K562 (cell line): ENCODE results near the gene VTI1B.
A peak's percentile ranks its signal among the peaks of the same experiment; 100 is the strongest.

Experiments used
- BHLHE40 ChIP-seq: IDR thresholded peaks from 2 replicates; pipeline ENCODE4 v1.6.1; 2011; ENCODE audit warnings: low read length, improper control_type of control experiment
- CTCF ChIP-seq, 3 experiments: IDR thresholded peaks in 2 of 3; conservative IDR thresholded peaks in 1 of 3; 2 replicates each; pipeline ENCODE4 v1.5.1; 2011 to 2012; ENCODE audit warnings: low read length in 3 of 3, mild to moderate bottlenecking in 3 of 3, control low read depth in 2 of 3, improper control_type of control experiment in 1 of 3, inconsistent platforms in 1 of 3, low read depth in 1 of 3, mixed read lengths in 1 of 3, moderate library complexity in 1 of 3; ENCODE audit not compliant: insufficient read depth in 2 of 3
- EGR1 ChIP-seq: fragments of 450-650 bp; conservative IDR thresholded peaks from 2 replicates; pipeline ENCODE4 v1.6.1; 2017; ENCODE audit warnings: mild to moderate bottlenecking
- HNRNPH1 ChIP-seq: fragments of 200-400 bp; formaldehyde crosslinking; optimal IDR thresholded peaks from 2 replicates; pipeline ENCODE3; 2017; ENCODE audit warnings: low read depth, mild to moderate bottlenecking, low read length, moderate library complexity
- KAT7 ChIP-seq: sonication (generic); formaldehyde crosslinking; IDR thresholded peaks from 2 replicates; pipeline ENCODE4 v1.8.0; 2022; ENCODE audit warnings: missing genetic modification reagents, mild to moderate bottlenecking, borderline replicate concordance
- SMARCB1 ChIP-seq: IDR thresholded peaks from 2 replicates; pipeline ENCODE4 v1.6.1; 2011; ENCODE audit warnings: improper control_type of control experiment, low read depth; ENCODE audit not compliant: insufficient read length
- TF ChIP-seq, protein P1 (sequence below), 2 experiments: fragments of 450-650 bp in 1 of 2; sonication (generic) in 1 of 2; formaldehyde crosslinking in 1 of 2; IDR thresholded peaks; 2 replicates each; pipeline versions ENCODE4 v1.7.1 to v1.9.0; 2016 to 2022; ENCODE audit warnings: inconsistent platforms in 1 of 2, mild to moderate bottlenecking in 1 of 2, missing genetic modification reagents in 1 of 2
- TF ChIP-seq, protein P2 (sequence below): fragments of 450-650 bp; conservative IDR thresholded peaks from 2 replicates; pipeline ENCODE4 v1.6.1; 2016; ENCODE audit warnings: missing genetic modification characterization, low read depth, mild to moderate bottlenecking, control low read depth, missing compliant biosample characterization

GRCh38 chr14:67666750-67667449 is 7.5 kb downstream of the VTI1B start:
- TF ChIP-seq EGR1 (no peak), SMARCB1 (no peak), KAT7 (CRISPR knock-in tag) (no peak), HNRNPH1 (no peak), CTCF (IDR thresholded peaks at IDR 0.05 in 2 of 3, conservative IDR thresholded peaks at IDR 0.05 in 1 of 3; ENCODE audit: insufficient read depth in 2 of 3, low read depth in 1 of 3, low read length in 3 of 3) (peak; percentile 58 to 75 (median 64); a peak in 5 of 6 replicates), BHLHE40 (no peak)
- TF ChIP-seq, protein P1, sequence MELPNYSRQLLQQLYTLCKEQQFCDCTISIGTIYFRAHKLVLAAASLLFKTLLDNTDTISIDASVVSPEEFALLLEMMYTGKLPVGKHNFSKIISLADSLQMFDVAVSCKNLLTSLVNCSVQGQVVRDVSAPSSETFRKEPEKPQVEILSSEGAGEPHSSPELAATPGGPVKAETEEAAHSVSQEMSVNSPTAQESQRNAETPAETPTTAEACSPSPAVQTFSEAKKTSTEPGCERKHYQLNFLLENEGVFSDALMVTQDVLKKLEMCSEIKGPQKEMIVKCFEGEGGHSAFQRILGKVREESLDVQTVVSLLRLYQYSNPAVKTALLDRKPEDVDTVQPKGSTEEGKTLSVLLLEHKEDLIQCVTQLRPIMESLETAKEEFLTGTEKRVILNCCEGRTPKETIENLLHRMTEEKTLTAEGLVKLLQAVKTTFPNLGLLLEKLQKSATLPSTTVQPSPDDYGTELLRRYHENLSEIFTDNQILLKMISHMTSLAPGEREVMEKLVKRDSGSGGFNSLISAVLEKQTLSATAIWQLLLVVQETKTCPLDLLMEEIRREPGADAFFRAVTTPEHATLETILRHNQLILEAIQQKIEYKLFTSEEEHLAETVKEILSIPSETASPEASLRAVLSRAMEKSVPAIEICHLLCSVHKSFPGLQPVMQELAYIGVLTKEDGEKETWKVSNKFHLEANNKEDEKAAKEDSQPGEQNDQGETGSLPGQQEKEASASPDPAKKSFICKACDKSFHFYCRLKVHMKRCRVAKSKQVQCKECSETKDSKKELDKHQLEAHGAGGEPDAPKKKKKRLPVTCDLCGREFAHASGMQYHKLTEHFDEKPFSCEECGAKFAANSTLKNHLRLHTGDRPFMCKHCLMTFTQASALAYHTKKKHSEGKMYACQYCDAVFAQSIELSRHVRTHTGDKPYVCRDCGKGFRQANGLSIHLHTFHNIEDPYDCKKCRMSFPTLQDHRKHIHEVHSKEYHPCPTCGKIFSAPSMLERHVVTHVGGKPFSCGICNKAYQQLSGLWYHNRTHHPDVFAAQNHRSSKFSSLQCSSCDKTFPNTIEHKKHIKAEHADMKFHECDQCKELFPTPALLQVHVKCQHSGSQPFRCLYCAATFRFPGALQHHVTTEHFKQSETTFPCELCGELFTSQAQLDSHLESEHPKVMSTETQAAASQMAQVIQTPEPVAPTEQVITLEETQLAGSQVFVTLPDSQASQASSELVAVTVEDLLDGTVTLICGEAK (IDR thresholded peaks at IDR 0.05), result no peak
- TF ChIP-seq, protein P1 (CRISPR knock-in tag; IDR thresholded peaks at IDR 0.05), result no peak
- TF ChIP-seq, protein P2, sequence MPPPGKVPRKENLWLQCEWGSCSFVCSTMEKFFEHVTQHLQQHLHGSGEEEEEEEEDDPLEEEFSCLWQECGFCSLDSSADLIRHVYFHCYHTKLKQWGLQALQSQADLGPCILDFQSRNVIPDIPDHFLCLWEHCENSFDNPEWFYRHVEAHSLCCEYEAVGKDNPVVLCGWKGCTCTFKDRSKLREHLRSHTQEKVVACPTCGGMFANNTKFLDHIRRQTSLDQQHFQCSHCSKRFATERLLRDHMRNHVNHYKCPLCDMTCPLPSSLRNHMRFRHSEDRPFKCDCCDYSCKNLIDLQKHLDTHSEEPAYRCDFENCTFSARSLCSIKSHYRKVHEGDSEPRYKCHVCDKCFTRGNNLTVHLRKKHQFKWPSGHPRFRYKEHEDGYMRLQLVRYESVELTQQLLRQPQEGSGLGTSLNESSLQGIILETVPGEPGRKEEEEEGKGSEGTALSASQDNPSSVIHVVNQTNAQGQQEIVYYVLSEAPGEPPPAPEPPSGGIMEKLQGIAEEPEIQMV (tag), result no peak
